ENCODE results near the gene KISS1. TPM values are rescaled to one million over a fixed set of nuclear protein-coding genes. Genes with fewer than 3 reads are reported as not detected.

KISS1 gene
- total RNA-seq, 1 donor from 2014 or later = not detected

GRCh38 chr1:204225841-204226735 is 29.8 kb upstream of the KISS1 start:
- H3K27ac Mint-ChIP-seq = peak overlapping the region; percentile 13
- H3K4me3 Mint-ChIP-seq (ENCODE audit: low read depth) = no peak overlapping the region
- H3K27me3 Mint-ChIP-seq = no peaks in the 10 kb centered on the region
- no peak for TF ChIP-seq CTCF (IDR thresholded peaks at IDR 0.05; ENCODE audit: unreplicated experiment)
- H3K9me3 Mint-ChIP-seq (ENCODE audit: low read depth) = no peaks in the 10 kb centered on the region
- no peak for DNase-seq (ENCODE audit: low spot score, unreplicated experiment)
- peaks cover 20% of the 10 kb centered on the region for H3K36me3 Mint-ChIP-seq (ENCODE audit: insufficient read depth)
- peaks cover 8% of the 10 kb centered on the region for H3K4me1 Mint-ChIP-seq (ENCODE audit: low read depth)

- TF ChIP-seq CTCF (IDR thresholded peaks at IDR 0.05; ENCODE audit: unreplicated experiment) = no peak
- H3K4me1 Mint-ChIP-seq (ENCODE audit: low read depth) = peaks cover 8% of the 10 kb centered on the region
- H3K36me3 Mint-ChIP-seq (ENCODE audit: insufficient read depth) = peaks cover 18% of the 10 kb centered on the region
- no peaks in the 10 kb centered on the region for H3K27me3 Mint-ChIP-seq
- no peak for DNase-seq (ENCODE audit: low spot score, unreplicated experiment)
- H3K4me3 Mint-ChIP-seq (ENCODE audit: low read depth) = no peak overlapping the region
- H3K9me3 Mint-ChIP-seq (ENCODE audit: low read depth) = no peaks in the 10 kb centered on the region
- no peak overlapping the region for H3K27ac Mint-ChIP-seq
Observed at GRCh38 chr1:204224655-204225054, 28.4 kb upstream of the KISS1 start.

- Mint-ChIP-seq H3K36me3 (ENCODE audit: insufficient read depth) (peaks cover 13% of the 10 kb centered on the region), H3K4me3 (ENCODE audit: low read depth) (no peak overlapping the region), H3K27ac (no peak overlapping the region), H3K27me3 (no peaks in the 10 kb centered on the region), H3K9me3 (ENCODE audit: low read depth) (no peaks in the 10 kb centered on the region), H3K4me1 (ENCODE audit: low read depth) (peaks cover 8% of the 10 kb centered on the region)
- no peak for TF ChIP-seq CTCF (IDR thresholded peaks at IDR 0.05; ENCODE audit: unreplicated experiment)
- DNase-seq (ENCODE audit: low spot score, unreplicated experiment) = no peak
Observed at GRCh38 chr1:204223129-204223860, 27.0 kb upstream of the KISS1 start.

GRCh38 chr1:204222764-204223055 is 26.4 kb upstream of the KISS1 start:
- no peaks in the 10 kb centered on the region for H3K9me3 Mint-ChIP-seq (ENCODE audit: low read depth)
- no peak for DNase-seq (ENCODE audit: low spot score, unreplicated experiment)
- no peak overlapping the region for H3K4me3 Mint-ChIP-seq (ENCODE audit: low read depth)
- H3K27me3 Mint-ChIP-seq = no peaks in the 10 kb centered on the region
- no peak overlapping the region for H3K27ac Mint-ChIP-seq
- H3K36me3 Mint-ChIP-seq (ENCODE audit: insufficient read depth) = peaks cover 13% of the 10 kb centered on the region
- peaks cover 8% of the 10 kb centered on the region for H3K4me1 Mint-ChIP-seq (ENCODE audit: low read depth)
- no peak for TF ChIP-seq CTCF (IDR thresholded peaks at IDR 0.05; ENCODE audit: unreplicated experiment)

- no peaks in the 10 kb centered on the region for H3K9me3 Mint-ChIP-seq (ENCODE audit: low read depth)
- H3K4me1 Mint-ChIP-seq (ENCODE audit: low read depth) = peaks cover 7% of the 10 kb centered on the region
- H3K36me3 Mint-ChIP-seq (ENCODE audit: insufficient read depth) = peaks cover 10% of the 10 kb centered on the region
- TF ChIP-seq CTCF (IDR thresholded peaks at IDR 0.05; ENCODE audit: unreplicated experiment) = no peak
- no peak for DNase-seq (ENCODE audit: low spot score, unreplicated experiment)
- no peak overlapping the region for H3K4me3 Mint-ChIP-seq (ENCODE audit: low read depth)
- no peaks in the 10 kb centered on the region for H3K27me3 Mint-ChIP-seq
- no peak overlapping the region for H3K27ac Mint-ChIP-seq
Observed at GRCh38 chr1:204222006-204222763, 25.9 kb upstream of the KISS1 start.

All from progenitor cell of endocrine pancreas (in vitro differentiated cells).